Astrocyte of the cerebellum (primary cell): ENCODE measurements around the gene PDE4D.

Experiments used
- DNase-seq: peaks from one replicate; pipeline ENCODE4 v3.0.0-alpha.2; 2011; ENCODE audit warnings: low read depth
- H3K4me3 ChIP-seq: 2 replicates; pipeline ENCODE4 v1.5.1; 2011; ENCODE audit warnings: mild to moderate bottlenecking, low read depth, low read length, moderate library complexity
- CTCF ChIP-seq: IDR thresholded peaks from 2 replicates; pipeline ENCODE4 v1.5.1; 2012; ENCODE audit warnings: low read length, low read depth, moderate library complexity, mild to moderate bottlenecking; ENCODE audit errors: missing control alignments
- in situ Hi-C: cut with HindIII; loops from 2 replicates; pipeline ENCODE4 v1.10.0; 2017; ENCODE audit warnings: low sequenced_read_pairs

Gene PDE4D

GRCh38 chr5:59125011-59125961 lies 768.2 kb downstream of the PDE4D start:
- no peak for TF ChIP-seq CTCF
- no peak for DNase-seq
- no peak overlapping the region for H3K4me3 ChIP-seq
- in situ Hi-C loops, result no loop called here

- in situ Hi-C loops, result no loop called here
- no peak for TF ChIP-seq CTCF
- H3K4me3 ChIP-seq, result no peak overlapping the region
- no peak for DNase-seq
Measured at GRCh38 chr5:59123595-59124561, 769.6 kb downstream of the PDE4D start.

GRCh38 chr5:59119480-59119879 lies 774.0 kb downstream of the PDE4D start:
- in situ Hi-C loops, result no loop called here
- no peak for DNase-seq
- no peak overlapping the region for H3K4me3 ChIP-seq
- TF ChIP-seq CTCF, result no peak

GRCh38 chr5:59117320-59117719 lies 776.2 kb downstream of the PDE4D start:
- TF ChIP-seq CTCF, result no peak
- DNase-seq, result no peak
- H3K4me3 ChIP-seq, result no peak overlapping the region
- in situ Hi-C loops, result no loop called here

- no peak for TF ChIP-seq CTCF
- in situ Hi-C loops, result no loop called here
- no peak overlapping the region for H3K4me3 ChIP-seq
- DNase-seq, result no peak
Measured at GRCh38 chr5:59116231-59116865, 777.2 kb downstream of the PDE4D start.

- no peak overlapping the region for H3K4me3 ChIP-seq
- in situ Hi-C loops, result no loop called here
- DNase-seq, result no peak
- TF ChIP-seq CTCF, result no peak
Measured at GRCh38 chr5:59115345-59115744, 778.2 kb downstream of the PDE4D start.
